COLO829 (cell line): Measurements from ENCODE around the gene RGS16.

ENCODE experiments used
- DNase-seq: peaks from one replicate; pipeline ENCODE4 v3.0.0; 2012; ENCODE audit warnings: low spot score

RGS16 gene

DNA sequence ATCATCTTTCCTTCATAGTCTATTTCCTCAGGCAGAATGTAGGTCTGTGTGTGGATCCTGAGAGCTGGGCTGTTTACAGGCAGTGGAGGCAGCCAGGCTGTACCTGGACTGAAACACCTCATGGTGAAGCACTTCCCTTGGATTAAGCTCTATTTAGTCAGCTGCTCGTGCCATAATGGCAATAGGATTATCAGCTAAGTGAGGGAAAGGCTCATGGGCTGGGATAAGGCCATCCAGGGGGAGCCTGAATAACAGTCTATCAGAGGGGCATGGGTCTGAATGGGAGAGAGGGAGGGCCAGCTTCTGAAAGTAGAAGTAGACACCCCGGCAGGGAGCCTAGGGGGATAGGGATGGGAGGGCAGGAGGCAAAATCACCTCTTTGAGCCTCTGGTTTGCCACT is 23.5 kb downstream of the RGS16 start:
- no peak for DNase-seq

DNA sequence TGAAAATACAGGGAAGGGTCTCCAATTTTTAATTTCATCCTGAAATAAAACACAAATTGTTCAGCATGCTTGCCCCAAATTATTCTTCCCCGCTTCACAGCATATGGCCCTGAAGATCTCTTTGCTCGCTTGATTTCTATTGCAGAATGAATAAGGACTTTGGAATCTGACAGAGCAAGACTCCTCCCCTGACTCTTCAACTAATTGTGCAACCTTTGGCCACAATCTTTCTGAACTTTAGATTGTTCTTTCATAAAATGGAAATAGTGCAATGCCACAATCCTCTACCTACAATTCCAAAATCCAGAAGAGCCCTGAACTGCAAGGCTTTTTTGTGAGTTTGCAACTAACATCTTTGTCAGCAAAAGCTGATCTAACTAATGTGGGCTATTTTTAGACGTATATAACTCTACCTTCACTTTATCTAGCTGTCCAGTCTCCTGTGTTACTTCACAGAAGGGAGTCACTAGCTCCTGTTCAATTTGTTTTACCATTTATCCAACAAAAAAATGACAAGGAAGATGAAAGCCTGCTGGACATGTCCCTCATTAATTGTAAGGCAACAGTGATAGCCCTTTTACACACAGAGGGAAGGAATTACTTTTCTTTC is 28.5 kb downstream of the RGS16 start:
- no peak for DNase-seq

DNA sequence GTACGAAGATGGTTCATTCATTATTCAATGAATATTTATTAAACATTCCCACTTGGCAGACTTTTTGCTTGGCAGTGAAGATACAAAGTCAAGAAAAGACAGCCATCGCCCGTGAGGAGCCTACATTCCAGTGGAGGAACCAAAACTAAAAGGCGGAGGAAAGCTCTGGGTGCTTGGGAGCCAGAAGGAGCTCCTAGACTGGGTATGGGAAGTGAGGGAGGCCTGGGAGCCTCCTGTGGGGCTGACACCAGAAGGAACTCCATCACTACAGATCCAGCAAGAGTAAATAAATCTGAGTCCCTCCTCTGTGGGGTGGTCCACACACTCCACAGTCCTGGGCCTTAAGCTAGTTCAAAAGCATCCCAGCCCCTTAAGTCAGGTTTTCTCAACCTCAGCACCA is 30.0 kb downstream of the RGS16 start:
- no peak for DNase-seq

DNA sequence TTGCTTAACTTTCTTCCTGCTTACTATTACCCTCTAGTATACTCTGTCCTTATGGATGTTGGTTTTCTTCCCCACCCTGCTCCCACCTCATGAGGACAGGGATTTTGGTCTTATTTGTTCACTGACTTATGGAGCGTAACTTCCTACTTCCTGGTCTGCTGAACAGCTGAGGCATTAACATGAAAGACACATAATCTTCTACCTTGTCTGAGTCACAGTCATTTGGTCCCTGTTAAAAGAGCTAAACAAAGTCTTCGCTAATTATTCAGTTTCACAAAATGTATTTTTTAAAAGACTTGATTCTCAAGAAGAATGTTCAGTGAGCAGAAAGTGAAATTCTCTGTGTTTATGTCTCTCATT is 33.6 kb downstream of the RGS16 start:
- no peak for DNase-seq

DNA sequence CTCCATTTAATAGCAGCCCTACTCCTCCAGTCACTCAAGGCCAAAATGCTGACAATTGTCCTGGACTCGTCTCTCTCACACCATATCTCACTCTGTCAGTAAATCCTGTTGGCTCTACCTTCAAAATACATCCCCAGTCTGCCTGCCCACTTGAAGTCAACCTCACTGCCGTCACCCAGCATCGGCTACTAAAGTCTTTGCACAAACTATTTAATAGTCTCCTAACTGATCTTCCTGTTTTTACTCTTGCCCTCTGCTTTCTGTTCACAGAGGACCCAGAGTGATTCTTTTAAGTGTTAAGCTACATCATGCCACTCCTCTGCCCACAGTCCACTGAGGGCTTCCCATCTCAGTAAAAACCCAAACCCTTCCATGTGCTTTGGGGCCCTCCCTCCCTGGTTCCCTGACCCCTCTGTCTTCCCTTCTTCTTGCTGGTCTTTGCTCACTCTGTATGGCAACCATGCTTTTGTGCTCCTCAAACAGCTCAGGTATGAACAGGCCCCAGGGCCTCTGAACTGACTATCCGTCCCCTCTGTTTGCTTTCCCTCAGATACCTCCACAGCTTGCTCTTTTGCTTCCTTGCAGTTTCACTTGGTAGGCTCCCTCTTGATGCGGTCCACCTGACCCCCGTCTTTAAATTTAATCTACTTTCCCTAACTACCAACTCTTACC is 34.1 kb downstream of the RGS16 start:
- DNase-seq = no peak

DNA sequence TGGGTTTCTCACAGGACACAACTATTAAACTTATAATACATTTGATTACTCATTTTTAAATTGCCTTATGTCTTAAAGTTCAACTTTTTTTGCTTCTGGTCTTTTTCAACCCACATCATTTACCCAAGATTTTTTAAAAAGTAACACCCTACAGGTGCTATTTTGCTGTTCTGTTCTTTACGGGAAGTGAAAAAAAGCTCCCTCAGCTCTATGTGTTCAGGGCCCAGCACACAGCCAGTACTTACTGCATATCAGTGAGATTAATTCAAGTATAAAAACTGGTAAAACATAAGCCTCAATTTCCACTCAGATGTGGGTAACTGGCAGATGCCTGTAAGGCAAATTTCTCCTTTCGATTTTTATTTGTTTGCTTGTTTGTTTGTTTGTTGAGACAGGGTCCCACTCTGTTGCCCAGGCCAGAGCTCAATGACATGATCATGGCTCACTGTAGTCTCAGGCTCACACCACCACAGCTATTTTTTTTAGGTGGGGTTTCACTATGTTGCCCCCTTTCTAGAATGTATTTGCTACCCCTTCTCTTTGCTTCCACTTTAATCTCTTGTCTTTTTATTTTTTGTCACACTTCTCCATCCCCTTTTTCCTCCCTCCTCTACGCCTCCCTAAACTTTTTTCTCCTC is 35.4 kb downstream of the RGS16 start:
- no peak for DNase-seq

DNA sequence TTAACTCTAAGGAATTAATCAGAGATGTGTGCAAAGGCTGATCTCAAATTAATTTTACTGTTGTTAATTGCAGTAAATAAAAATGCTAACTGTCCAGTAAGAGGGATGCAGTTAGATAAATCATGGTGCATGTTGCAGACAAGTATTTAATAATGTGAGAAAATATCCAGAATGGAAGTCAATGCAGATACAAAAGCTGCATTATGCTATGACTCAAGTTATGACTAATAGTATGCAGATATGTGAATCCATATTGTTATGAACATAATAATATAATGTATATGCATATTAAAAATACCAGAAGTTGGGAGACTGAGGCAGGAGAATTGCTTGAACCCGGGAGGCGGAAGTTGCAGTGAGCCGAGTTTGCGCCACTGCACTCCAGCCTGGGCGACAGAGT is 36.6 kb downstream of the RGS16 start:
- no peak for DNase-seq

DNA sequence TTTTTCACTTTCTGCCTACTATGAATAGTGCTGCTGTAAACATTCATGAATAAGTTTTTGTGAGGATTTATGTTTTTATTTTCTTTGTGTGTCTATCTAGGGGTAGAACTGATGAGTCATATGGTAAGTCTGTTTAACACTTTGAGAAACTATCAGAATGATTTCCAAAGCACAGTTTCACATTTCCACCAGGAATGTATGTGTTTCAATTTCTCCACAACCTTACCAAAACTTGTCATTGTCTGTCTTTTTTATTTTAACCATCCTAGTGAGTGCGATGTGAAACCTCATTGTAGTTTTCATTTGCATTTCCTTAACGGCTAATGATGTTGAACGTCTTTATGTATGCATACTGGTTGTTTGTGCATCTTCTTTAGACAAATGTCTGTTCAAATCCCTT is 38.7 kb downstream of the RGS16 start:
- DNase-seq = no peak

DNA sequence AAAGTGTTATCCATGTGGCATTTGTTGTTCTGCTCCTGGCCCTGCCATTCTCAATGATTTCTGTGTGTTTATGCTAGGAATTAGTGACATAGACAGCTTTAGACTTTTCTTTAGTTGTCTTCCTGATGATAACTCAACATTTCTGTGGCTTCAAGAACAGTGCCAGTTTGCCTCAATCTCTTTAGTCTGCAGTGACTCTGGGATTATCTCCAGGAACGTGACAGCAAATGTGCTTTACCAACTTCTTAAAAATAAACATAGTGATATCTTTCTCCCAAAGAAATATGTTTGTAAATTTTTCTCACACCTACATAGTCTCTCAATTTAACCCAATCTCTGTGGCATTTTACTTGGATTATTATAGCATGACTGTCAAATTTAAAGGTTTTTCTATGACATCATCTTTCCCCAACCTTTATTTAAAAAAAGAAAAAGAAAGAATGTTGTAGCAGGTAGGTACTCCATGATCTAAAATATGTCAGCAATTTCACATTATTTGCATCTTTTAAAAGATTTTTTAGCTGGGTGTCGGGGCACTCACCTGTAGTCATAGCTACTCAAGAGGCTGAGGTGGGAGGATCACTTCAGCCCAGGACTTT is 39.7 kb downstream of the RGS16 start:
- no peak for DNase-seq

DNA sequence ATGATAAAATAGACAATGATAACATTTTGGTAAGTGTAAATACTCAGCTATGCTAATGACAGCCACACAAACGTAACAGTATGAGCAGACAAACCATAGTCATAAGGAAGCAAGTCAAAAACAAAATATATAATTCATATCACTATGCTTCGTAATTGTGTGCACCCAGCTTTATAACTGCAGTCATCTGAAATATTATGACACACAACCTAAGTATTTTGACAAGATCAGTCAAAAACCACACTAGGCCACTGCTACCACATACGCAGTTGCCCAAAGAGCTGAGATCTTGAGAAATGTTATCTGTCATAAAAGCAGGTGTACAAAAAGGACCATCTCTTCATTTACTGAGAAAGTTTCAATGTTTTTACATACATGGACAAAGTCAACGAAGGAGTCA is 41.1 kb downstream of the RGS16 start:
- DNase-seq = no peak

DNA sequence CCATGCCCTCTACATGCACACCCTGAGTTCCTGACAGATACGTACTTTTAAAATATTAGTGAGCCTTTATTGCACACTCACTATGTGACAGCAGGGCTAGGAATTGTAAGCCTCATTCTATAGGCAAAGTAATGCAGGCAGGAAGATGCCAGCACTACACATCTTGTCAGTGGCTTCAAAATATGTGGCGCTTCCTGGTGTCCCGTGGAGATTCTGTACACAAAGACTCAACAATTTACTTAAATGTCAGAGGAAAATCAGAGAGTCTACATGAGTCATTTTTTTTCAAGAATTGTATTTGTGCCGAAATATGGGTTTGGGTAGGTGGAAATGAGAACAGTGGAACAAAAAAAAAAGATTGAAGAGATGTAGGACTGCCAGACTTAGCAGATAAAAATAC is 42.7 kb downstream of the RGS16 start:
- DNase-seq = no peak

DNA sequence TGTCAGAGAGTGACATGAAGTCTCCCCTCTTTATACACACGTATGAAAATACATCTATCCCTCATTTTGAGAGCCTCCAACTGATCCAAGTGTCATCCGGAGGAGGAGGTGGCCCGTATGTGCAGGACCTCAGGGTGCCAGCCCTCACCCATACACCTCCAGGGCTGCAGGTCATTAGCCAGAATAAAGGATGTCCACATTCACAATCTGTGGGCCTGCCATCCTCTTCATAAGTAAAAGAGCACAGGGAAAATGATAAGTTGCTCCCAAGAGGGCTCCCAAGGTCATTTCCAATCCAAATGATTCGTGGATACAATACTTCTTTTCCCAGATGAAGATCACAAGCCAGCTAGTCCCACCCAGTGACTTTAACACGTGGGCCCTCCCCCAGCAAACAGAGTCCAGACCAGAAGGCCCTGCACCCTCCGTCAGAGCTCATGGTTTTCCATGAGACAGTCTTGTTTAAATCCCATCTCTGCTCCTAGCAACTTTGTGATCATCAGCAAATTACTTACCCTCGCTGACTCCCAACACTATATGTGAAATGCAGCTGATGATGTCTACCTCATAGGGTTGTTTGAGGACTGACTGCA is 43.7 kb downstream of the RGS16 start:
- no peak for DNase-seq

DNA sequence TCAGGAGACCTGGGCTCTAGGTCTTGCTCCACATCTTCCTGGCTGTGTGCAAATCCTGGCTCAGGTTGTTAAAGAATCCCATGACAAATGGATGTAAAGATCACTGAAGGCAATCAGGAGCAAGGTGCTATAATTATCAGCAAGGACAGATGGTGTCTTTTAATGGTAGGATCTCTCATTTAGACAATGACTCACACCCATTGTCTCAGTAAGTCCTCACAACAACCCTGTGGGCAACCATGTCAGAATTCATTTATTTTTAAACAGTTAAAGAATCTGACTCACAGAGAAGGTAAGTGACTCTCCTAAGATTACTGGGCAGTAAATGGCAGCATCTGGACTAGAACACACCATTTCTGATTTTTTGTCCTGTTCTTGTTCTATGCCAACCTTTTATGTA is 47.9 kb downstream of the RGS16 start:
- no peak for DNase-seq

DNA sequence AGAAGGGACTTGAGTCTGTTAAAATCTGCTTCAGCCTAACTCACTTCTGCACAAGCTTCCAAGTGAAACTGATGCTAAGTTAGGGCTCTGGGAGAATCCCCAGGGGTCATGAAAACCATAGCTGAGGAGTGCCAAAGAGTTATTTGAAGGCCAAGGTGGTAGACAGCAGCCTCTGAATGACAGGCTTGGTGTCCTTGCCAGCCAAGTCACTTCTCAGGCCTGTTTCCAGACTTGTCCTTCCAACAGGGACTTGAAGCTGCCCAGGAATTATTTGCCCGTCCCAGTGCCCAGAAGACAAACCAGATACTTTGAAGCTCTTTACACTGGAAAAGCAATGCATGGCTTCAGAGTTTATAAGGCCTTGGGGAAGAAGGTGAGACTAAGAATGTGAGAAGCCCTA is 48.7 kb downstream of the RGS16 start:
- DNase-seq = no peak

DNA sequence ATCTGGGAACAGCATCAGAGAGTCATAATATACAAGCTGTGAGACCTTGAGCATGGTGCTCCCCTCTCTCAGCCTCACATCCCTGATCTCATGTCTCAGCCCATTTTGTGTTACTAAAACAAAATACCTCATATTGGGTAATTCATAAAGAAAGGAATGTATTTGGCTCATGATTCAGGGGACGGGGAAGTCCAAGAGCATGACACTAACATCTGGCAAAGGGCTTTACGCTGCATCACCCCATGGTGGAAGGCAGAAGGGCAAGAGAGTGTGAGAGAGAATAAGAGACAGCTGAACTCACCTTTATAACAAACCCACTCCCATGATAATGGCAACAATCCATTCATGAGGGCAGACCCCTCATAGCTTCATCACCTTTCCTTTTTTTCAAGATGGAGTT is 51.7 kb downstream of the RGS16 start:
- DNase-seq = no peak

DNA sequence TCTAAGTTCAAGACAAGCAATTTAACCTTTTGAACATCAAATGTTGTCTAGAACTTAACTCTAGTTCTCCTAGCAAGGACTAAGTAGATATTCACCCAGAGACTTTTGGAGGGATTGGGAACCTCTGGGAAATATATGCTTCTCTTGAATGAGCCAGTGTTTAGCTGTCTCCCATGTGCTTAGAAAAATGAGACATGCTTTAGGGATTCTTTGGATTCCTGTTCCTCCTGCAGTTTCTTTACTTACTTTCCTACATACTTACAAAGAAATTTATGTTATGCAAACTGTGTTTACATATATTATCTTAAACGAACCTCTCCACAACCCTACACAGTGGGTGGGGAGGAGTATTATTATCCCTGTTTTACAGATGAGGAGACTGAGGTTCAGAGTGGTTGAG is 54.4 kb downstream of the RGS16 start:
- no peak for DNase-seq

DNA sequence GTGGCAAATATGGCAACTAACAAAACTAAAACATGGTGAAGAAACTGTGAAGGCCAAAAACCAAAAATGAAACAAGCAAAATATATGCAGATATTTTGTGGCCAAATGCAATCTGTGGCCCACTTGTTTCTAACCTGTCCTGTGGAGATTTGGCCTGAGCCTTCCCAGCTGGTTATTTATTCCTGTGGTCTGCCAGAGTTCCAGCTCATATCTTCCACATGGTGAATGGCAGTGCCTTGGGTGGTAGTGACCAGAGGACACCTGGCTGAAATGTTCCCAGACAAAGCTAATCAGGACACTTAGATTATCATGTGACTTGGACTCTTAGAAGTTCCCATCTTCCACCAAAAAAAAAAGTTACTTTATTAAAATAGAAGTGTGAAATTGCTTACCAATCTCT is 54.8 kb downstream of the RGS16 start:
- no peak for DNase-seq
